Measurements from ENCODE around the gene KATNB1.
A peak's percentile ranks its signal among the peaks of the same experiment; 100 is the strongest.

Gene KATNB1

GRCh38 chr16:57797216-57797525, 61.6 kb downstream of the KATNB1 start:
- H3K4me1 ChIP-seq (ENCODE audit: control insufficient read depth in 1 of 2, insufficient read depth in 2 of 2, low read length in 2 of 2), result peaks cover 43 to 49% of the 10 kb centered on the region in 2 experiments
- DNase-seq, result no peak
- H3K4me2 ChIP-seq (ENCODE audit: low read length), result peak overlapping the region; percentile 49
- H3K9ac ChIP-seq (ENCODE audit: low read length), result no peak overlapping the region
- H2AFZ ChIP-seq (ENCODE audit: insufficient read depth, low read length, poor library complexity), result peak overlapping the region; percentile 28
- no CpG with 5 or more reads among the region's 13 CpGs for WGBS (ENCODE audit: extremely low coverage, insufficient coverage, insufficient read length)
- H2BK120ac ChIP-seq (ENCODE audit: insufficient read depth, low read length, poor library complexity), result peak overlapping the region; percentile 90
- H2AK5ac ChIP-seq (ENCODE audit: low read length), result peak overlapping the region; percentile 92
- peaks cover 40% of the 10 kb centered on the region for H3K79me1 ChIP-seq (ENCODE audit: low read length)
- peak overlapping the region; percentile 77 for H3K18ac ChIP-seq (ENCODE audit: low read length)
- no peaks in the 10 kb centered on the region for H3K27me3 ChIP-seq (ENCODE audit: insufficient read depth, low read length)
- H2BK5ac ChIP-seq (ENCODE audit: low read depth, low read length, poor library complexity), result peak overlapping the region; percentile 94
- H4K8ac ChIP-seq (ENCODE audit: low read depth, low read length), result peak overlapping the region; percentile 75
- peak overlapping the region; percentile 5 for H3K4me3 ChIP-seq (ENCODE audit: low read depth, low read length)
- H4K91ac ChIP-seq (ENCODE audit: low read depth, low read length), result peak overlapping the region; percentile 95
- H3K36me3 ChIP-seq (ENCODE audit: control insufficient read depth in 1 of 2, insufficient read depth in 2 of 2, low read length in 2 of 2), result peaks cover 10 to 17% of the 10 kb centered on the region in 2 experiments
- H4K12ac ChIP-seq (ENCODE audit: low read depth, low read length), result peak overlapping the region; percentile 23
- peak overlapping the region; percentile 59 for H3K4ac ChIP-seq (ENCODE audit: low read depth, low read length)
- no peaks in the 10 kb centered on the region for H3K9me3 ChIP-seq (ENCODE audit: insufficient read depth, low read depth, low read length)
- H3K79me2 ChIP-seq (ENCODE audit: control insufficient read depth, insufficient read depth, low read length, poor library complexity), result peaks cover 11% of the 10 kb centered on the region
- peak overlapping the region; percentile 99 for H2BK12ac ChIP-seq (ENCODE audit: low read length)
- H3K14ac ChIP-seq (ENCODE audit: low read length), result peak overlapping the region; percentile 93
- H3K27ac ChIP-seq (ENCODE audit: low read depth, low read length), result peak overlapping the region; percentile 98
- no peak overlapping the region for H3K23ac ChIP-seq (ENCODE audit: low read length)

- H3K9me3 ChIP-seq (ENCODE audit: insufficient read depth, low read depth, low read length), result no peaks in the 10 kb centered on the region
- H3K27ac ChIP-seq (ENCODE audit: low read depth, low read length), result peak overlapping the region; percentile 98
- no peaks in the 10 kb centered on the region for H3K27me3 ChIP-seq (ENCODE audit: insufficient read depth, low read length)
- H4K8ac ChIP-seq (ENCODE audit: low read depth, low read length), result peak overlapping the region; percentile 75
- H3K4me2 ChIP-seq (ENCODE audit: low read length), result peak overlapping the region; percentile 57
- H3K4me3 ChIP-seq (ENCODE audit: low read depth, low read length), result peak overlapping the region; percentile 29
- peaks cover 14% of the 10 kb centered on the region for H3K79me2 ChIP-seq (ENCODE audit: control insufficient read depth, insufficient read depth, low read length, poor library complexity)
- H4K12ac ChIP-seq (ENCODE audit: low read depth, low read length), result peak overlapping the region; percentile 23
- H2BK120ac ChIP-seq (ENCODE audit: insufficient read depth, low read length, poor library complexity), result peak overlapping the region; percentile 90
- peak overlapping the region; percentile 28 for H2AFZ ChIP-seq (ENCODE audit: insufficient read depth, low read length, poor library complexity)
- no peak overlapping the region for H3K23ac ChIP-seq (ENCODE audit: low read length)
- H4K91ac ChIP-seq (ENCODE audit: low read depth, low read length), result peak overlapping the region; percentile 95
- peaks cover 10 to 14% of the 10 kb centered on the region in 2 experiments for H3K36me3 ChIP-seq (ENCODE audit: control insufficient read depth in 1 of 2, insufficient read depth in 2 of 2, low read length in 2 of 2)
- no CpG with 5 or more reads among the region's 42 CpGs for WGBS (ENCODE audit: extremely low coverage, insufficient coverage, insufficient read length)
- peak overlapping the region; percentile 6 for H3K9ac ChIP-seq (ENCODE audit: low read length)
- peak overlapping the region; percentile 94 for H2BK5ac ChIP-seq (ENCODE audit: low read depth, low read length, poor library complexity)
- peaks cover 43% of the 10 kb centered on the region for H3K79me1 ChIP-seq (ENCODE audit: low read length)
- H2AK5ac ChIP-seq (ENCODE audit: low read length), result peak overlapping the region; percentile 92
- peak overlapping the region; percentile 59 for H3K4ac ChIP-seq (ENCODE audit: low read depth, low read length)
- peak; percentile 88 to 94 for DNase-seq
- peaks cover 46 to 52% of the 10 kb centered on the region in 2 experiments for H3K4me1 ChIP-seq (ENCODE audit: control insufficient read depth in 1 of 2, insufficient read depth in 2 of 2, low read length in 2 of 2)
- peak overlapping the region; percentile 93 for H3K14ac ChIP-seq (ENCODE audit: low read length)
- H3K18ac ChIP-seq (ENCODE audit: low read length), result peak overlapping the region; percentile 77
- peak overlapping the region; percentile 99 for H2BK12ac ChIP-seq (ENCODE audit: low read length)
These were observed 62.1 kb downstream of the KATNB1 start for GRCh38 chr16:57797526-57798266.

- peak overlapping the region; percentile 29 for H3K4me3 ChIP-seq (ENCODE audit: low read depth, low read length)
These were observed 62.8 kb downstream of the KATNB1 start for GRCh38 chr16:57798267-57798810.

GRCh38 chr16:57798953-57799599, 63.5 kb downstream of the KATNB1 start:
- Histone ChIP-seq H3K9me3 (ENCODE audit: insufficient read depth, low read depth, low read length) (no peaks in the 10 kb centered on the region), H2BK5ac (ENCODE audit: low read depth, low read length, poor library complexity) (peak overlapping the region; percentile 8), H3K27ac (ENCODE audit: low read depth, low read length) (peak overlapping the region; percentile 77), H4K91ac (ENCODE audit: low read depth, low read length) (peak overlapping the region; percentile 88), H3K79me1 (ENCODE audit: low read length) (peaks cover 54% of the 10 kb centered on the region), H3K4me3 (ENCODE audit: low read depth, low read length) (no peak overlapping the region), H2BK120ac (ENCODE audit: insufficient read depth, low read length, poor library complexity) (no peak overlapping the region), H3K9ac (ENCODE audit: low read length) (no peak overlapping the region), H3K4me1 (ENCODE audit: control insufficient read depth in 1 of 2, insufficient read depth in 2 of 2, low read length in 2 of 2) (peaks cover 57 to 63% of the 10 kb centered on the region in 2 experiments), H4K12ac (ENCODE audit: low read depth, low read length) (no peak overlapping the region), H2AK5ac (ENCODE audit: low read length) (peak overlapping the region; percentile 21), H3K36me3 (ENCODE audit: control insufficient read depth in 1 of 2, insufficient read depth in 2 of 2, low read length in 2 of 2) (peaks cover 10 to 14% of the 10 kb centered on the region in 2 experiments), H3K27me3 (ENCODE audit: insufficient read depth, low read length) (no peaks in the 10 kb centered on the region), H2BK12ac (ENCODE audit: low read length) (peak overlapping the region; percentile 23), H3K14ac (ENCODE audit: low read length) (peak overlapping the region; percentile 33), H3K4me2 (ENCODE audit: low read length) (peak overlapping the region; percentile 57), H3K18ac (ENCODE audit: low read length) (peak overlapping the region; percentile 27), H3K4ac (ENCODE audit: low read depth, low read length) (no peak overlapping the region), H3K23ac (ENCODE audit: low read length) (no peak overlapping the region), H3K79me2 (ENCODE audit: control insufficient read depth, insufficient read depth, low read length, poor library complexity) (peaks cover 14% of the 10 kb centered on the region), H4K8ac (ENCODE audit: low read depth, low read length) (no peak overlapping the region), H2AFZ (ENCODE audit: insufficient read depth, low read length, poor library complexity) (no peak overlapping the region)
- DNase-seq, result no peak
- whole genome bisulfite sequencing (ENCODE audit: extremely low coverage, insufficient coverage, insufficient read length), result no CpG with 5 or more reads among the region's 6 CpGs

More at GRCh38 chr16:57798267-57798810, 62.8 kb downstream of the KATNB1 start:
- DNase-seq, result no peak
- Histone ChIP-seq H3K4ac (ENCODE audit: low read depth, low read length) (peak overlapping the region; percentile 7), H3K14ac (ENCODE audit: low read length) (peak overlapping the region; percentile 71), H3K18ac (ENCODE audit: low read length) (peak overlapping the region; percentile 54), H2BK12ac (ENCODE audit: low read length) (peak overlapping the region; percentile 55), H3K36me3 (ENCODE audit: control insufficient read depth in 1 of 2, insufficient read depth in 2 of 2, low read length in 2 of 2) (peaks cover 10 to 14% of the 10 kb centered on the region in 2 experiments), H3K9ac (ENCODE audit: low read length) (peak overlapping the region; percentile 2), H3K27ac (ENCODE audit: low read depth, low read length) (peak overlapping the region; percentile 77), H2BK120ac (ENCODE audit: insufficient read depth, low read length, poor library complexity) (peak overlapping the region; percentile 77), H4K8ac (ENCODE audit: low read depth, low read length) (peak overlapping the region; percentile 15), H3K79me2 (ENCODE audit: control insufficient read depth, insufficient read depth, low read length, poor library complexity) (peaks cover 14% of the 10 kb centered on the region), H3K27me3 (ENCODE audit: insufficient read depth, low read length) (no peaks in the 10 kb centered on the region), H3K4me1 (ENCODE audit: control insufficient read depth in 1 of 2, insufficient read depth in 2 of 2, low read length in 2 of 2) (peaks cover 53 to 58% of the 10 kb centered on the region in 2 experiments), H3K23ac (ENCODE audit: low read length) (no peak overlapping the region), H3K79me1 (ENCODE audit: low read length) (peaks cover 50% of the 10 kb centered on the region), H2AK5ac (ENCODE audit: low read length) (peak overlapping the region; percentile 16), H2AFZ (ENCODE audit: insufficient read depth, low read length, poor library complexity) (peak overlapping the region; percentile 14), H4K12ac (ENCODE audit: low read depth, low read length) (peak overlapping the region; percentile 13), H4K91ac (ENCODE audit: low read depth, low read length) (peak overlapping the region; percentile 88), H3K4me2 (ENCODE audit: low read length) (peak overlapping the region; percentile 57), H2BK5ac (ENCODE audit: low read depth, low read length, poor library complexity) (peak overlapping the region; percentile 87), H3K9me3 (ENCODE audit: insufficient read depth, low read depth, low read length) (no peaks in the 10 kb centered on the region)
- WGBS (ENCODE audit: extremely low coverage, insufficient coverage, insufficient read length), result no CpG with 5 or more reads among the region's 16 CpGs
